SH-SY5Y (cell line): Measurements from ENCODE around the gene PATL1.

Experiments
- GATA2 ChIP-seq: IDR thresholded peaks from 2 replicates; pipeline ENCODE4 v1.6.1; 2011; ENCODE audit warnings: mild to moderate bottlenecking, low read depth, low read length
- GATA3 ChIP-seq: IDR thresholded peaks from 2 replicates; pipeline ENCODE4 v1.6.1; 2011; ENCODE audit warnings: low read depth, mild to moderate bottlenecking, low read length, moderate library complexity

The PATL1 gene

DNA sequence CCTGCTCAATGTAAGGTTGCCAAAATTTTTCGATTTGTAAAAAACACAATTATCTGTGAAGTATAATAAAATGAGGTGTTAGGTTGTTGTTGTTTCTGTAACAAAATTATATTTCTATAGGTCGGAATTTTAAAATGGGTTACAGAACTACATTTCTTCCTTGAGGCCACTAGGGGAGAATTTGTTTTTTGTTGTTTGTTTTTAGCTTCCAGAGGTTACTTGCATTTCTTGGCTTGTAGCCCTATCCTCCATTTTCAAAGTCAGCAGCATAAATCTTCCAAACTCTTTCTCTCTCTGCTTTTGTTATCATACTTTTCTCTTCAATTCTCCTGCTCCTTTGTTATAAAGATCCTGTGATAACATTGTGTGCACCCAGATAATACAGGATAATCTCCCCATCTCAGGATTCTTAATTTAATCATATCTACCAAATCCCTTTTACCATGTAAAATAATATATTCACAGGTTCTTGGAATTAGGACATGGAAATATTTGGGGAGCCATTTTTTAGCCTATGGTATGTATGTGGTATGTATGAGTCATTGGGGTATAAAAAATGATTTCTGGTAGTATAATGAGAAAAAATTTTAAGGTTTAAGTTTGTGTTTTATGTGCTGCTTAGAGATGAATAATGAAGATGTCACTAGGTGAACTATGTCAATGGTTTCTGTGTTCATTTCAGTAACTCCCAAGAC, 9.4 kb upstream of the PATL1 start:
- TF ChIP-seq GATA3, result no peak
- TF ChIP-seq GATA2, result no peak

GRCh38 chr11:59676205-59676604, 7.4 kb upstream of the PATL1 start:
- TF ChIP-seq GATA2 (no peak), GATA3 (no peak)

GRCh38 chr11:59674291-59674690, 5.5 kb upstream of the PATL1 start:
- TF ChIP-seq GATA3 (no peak), GATA2 (no peak)

DNA sequence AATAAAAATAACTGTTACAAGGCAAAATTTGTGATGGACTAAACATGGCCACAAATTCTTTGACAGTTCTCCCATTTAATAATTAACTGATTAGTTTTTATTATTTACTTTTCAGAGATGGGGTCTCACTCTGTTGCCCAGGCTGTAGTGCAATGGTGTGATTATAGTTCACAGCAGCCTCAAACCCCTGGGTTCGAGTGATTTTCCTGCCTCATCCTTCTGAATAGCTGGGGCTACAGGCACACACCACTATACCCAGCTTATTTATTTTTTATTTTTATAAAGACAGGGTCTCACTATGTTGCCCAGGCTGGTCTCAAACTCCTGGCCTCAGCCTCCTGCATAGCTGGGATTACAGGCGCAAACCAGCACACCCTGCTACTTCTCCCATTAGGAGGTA, 4.5 kb upstream of the PATL1 start:
- TF ChIP-seq GATA3 (no peak), GATA2 (no peak)

GRCh38 chr11:59671471-59671870, 2.6 kb upstream of the PATL1 start:
- TF ChIP-seq GATA3 (no peak), GATA2 (no peak)

DNA sequence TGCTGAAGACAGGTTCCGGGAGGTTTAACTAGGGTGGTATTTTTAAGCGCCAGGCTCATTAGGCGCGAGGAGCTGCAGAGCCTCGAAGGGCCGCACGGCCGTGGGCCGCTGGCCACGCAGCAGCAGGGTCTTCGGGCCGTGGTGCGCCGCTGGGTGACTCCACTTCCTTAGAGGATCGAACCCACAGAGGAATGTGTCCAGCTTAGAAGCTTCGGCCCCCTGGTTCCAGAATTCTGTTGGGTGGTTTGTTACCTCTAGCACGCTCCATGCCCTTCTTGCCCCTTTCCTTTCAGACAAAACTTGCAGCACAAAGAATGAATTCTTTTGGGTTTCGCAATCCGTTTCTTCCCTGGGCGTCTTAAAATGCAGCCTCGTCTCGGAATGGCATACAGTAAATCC, 773 bp upstream of the PATL1 start:
- TF ChIP-seq GATA3, result no peak
- TF ChIP-seq GATA2, result no peak

- TF ChIP-seq GATA2 (no peak), GATA3 (no peak)
These were observed 468 bp downstream of the PATL1 start for GRCh38 chr11:59668188-59668949.

GRCh38 chr11:59667812-59668187, 1.0 kb downstream of the PATL1 start:
- TF ChIP-seq GATA3 (no peak), GATA2 (no peak)

DNA sequence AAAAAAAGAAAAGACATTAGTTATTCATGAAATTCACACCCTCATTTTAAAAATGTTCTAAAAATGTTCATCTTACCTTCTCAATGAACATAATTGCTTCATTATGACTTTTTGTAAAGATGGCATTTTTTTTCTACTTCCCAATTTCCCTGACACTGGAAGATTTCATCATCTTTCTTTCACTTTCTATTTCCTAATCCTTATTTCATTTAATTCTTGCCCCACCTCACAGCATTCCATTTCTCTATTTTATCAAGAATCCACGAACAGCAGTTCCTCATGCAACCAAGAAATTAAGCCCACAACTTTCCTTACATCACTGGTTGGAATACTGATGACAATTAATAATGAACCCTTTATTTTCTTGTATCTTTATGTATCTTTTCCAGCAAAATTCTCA, 1.9 kb downstream of the PATL1 start:
- TF ChIP-seq GATA3 (no peak), GATA2 (no peak)

GRCh38 chr11:59660621-59661020, 8.2 kb downstream of the PATL1 start:
- TF ChIP-seq GATA3, result no peak
- TF ChIP-seq GATA2, result no peak

- TF ChIP-seq GATA3 (no peak), GATA2 (no peak)
These were observed 8.9 kb downstream of the PATL1 start for GRCh38 chr11:59659981-59660380.

GRCh38 chr11:59658036-59658435, 10.8 kb downstream of the PATL1 start:
- TF ChIP-seq GATA2 (no peak), GATA3 (no peak)

GRCh38 chr11:59654893-59655292, 13.9 kb downstream of the PATL1 start:
- no peak for TF ChIP-seq GATA2
- no peak for TF ChIP-seq GATA3

DNA sequence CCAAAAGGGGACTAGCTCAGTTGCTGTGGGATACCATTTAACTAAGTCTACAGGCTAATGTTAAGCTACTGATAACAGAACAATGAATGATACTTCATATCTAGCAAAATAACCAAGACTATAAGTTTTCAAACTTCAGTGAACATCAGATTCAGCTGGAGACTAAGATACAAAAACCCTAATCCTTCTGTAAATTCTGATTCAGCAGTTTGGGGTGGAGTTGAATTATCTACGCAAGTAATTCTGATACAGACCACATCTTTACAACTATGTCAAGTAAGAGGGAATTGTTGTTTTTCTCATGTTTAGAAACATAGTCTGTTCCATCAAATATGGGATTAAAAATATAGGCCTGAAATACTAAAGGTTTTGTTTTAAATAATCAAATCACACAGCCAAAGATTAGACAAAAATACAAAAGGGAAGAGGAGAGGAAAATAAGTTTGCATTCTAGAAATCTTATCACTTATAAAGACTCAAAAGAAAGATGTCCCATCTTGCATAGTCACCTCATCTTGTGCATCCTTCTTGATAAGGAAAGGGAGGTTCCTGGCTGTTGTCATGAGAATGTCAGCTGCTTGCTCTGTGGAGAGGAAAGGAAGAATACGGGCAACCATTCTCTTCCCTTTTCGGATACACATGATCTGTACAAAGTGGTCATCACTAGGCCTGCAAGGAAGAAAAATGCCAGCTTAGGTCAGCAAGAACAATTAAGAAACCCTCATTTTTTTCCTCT, 21.4 kb downstream of the PATL1 start:
- no peak for TF ChIP-seq GATA3
- no peak for TF ChIP-seq GATA2
